ENCODE measurements around the gene PID1.
"Not testable (repeated sequence)": the region's sequence is repeated elsewhere in the genome, so short reads cannot be mapped to it uniquely, and the experiment has no call there.

The PID1 gene

GRCh38 chr2:229206548-229206947 lies 64.5 kb downstream of the PID1 start:
- DNase-seq: no peak

- no peak for DNase-seq
These were observed 65.4 kb downstream of the PID1 start for GRCh38 chr2:229205704-229206103.

DNA sequence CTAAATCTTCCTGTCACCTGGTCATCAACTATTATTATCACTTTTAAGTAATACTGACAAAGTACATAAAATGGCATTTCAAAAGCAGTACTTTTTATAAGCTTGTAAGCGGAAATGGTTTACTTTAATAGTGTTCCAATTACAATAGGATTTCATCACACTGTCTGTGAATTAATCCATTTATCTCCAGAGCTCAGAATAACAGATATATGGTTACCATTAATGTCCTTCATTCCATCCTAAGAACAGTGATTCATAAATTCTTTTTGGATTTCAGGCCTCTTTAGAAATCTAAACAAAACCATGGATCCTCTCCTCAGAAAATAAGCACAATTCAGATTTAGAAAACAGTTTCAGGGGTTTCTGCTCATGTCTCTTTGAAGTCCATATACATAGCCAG lies 68.4 kb downstream of the PID1 start:
- DNase-seq: no peak

GRCh38 chr2:229201521-229201920 lies 69.6 kb downstream of the PID1 start:
- no peak for DNase-seq

DNA sequence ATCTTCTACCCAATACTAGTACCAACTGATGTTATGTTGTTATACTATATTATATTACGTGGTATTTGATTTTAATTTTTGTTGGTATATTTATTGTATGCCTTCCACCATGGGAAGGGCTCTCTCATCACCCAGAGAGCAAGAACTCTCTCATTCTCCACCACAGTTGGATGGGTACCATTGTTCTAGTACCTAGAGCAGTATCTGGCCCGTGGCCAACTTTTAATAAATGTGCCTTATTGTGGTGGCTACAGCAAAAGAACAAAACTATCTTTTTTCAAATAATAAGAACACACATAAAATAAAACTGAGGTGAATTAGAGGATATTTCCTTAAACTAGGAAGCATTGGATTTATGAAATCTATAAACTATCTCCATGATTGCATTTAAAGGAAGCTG lies 71.8 kb downstream of the PID1 start:
- no peak for DNase-seq

DNA sequence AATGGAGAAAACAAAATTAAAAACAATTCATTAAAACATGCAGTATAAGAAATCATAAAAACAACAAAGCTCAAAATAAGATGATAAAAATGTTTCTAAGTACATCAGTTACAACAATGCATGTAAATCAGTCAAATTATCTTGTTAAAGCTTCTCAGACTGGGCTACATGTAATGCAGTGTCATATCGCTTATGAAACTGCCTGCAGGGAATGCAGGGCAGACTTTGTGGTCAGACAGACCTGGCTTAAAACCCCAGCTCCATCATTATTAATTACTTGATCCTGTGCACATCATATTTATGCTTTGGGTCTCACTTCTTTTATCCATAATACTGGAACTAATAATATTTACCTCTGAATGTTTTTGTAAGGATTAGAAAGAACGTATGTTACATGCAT lies 74.6 kb downstream of the PID1 start:
- no peak for DNase-seq

DNA sequence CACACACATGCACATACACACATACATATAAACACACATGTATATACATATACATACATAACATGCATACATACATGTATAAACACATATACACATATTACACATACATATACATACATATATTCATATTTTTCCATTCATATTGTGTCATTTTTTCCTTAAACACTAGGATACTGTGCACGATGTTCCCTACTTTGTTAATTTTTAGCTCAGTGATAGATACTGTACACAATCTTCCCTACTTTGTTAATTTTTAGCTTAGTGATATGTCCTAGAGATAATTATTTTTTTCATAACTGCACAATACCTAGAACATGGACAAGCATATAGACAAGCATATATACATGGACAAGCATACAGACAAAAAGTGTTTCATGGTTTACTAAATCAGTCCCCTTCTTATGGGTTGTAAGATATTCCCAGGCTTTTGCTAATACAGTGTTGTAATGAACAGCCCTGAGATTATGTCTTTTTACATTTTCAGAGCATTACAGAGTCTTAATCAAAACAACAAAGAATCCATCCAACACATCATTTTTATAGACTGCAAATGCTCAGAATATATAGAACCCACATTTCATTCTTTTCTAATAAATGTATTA lies 75.6 kb downstream of the PID1 start:
- no peak for DNase-seq

DNA sequence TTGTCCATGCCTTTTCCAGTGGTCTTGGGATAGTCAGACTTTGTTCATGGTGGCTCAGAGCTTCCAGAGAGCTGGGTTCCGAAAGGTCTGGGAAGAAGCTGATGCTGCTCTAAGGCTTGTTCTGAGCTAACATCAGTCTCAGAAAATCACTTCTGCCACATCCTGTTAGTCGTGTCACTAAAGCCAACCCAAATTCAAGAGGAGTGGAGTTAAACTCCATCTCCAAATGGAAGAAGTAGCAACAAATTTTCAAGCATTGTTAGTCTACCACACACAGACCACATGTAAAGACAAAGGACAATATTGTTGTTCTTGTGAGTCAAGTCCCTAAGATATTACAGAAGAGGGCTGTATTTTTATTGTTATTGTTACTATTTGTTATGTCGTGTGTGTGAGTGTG lies 77.8 kb downstream of the PID1 start:
- no peak for DNase-seq

DNA sequence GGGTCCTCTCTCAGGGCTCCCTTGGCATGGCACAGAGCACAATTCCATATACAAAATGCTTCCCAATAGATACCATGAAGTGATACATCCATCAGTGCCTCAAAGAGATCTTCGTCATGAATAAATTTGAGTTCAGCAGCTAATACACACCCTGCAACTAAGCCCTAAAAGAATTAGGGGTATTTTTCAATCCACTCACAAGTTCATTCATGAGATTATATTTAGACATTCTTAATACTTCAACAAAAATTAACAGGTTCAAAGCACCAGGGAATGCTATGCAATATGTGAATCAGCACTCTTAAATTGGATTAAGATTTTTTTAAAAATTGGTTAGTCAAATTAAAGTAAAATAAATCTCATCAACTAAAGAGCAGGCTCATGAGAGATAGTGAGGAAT lies 79.7 kb downstream of the PID1 start:
- DNase-seq: no peak

- not testable (repeated sequence) for DNase-seq
These were observed 84.0 kb downstream of the PID1 start for GRCh38 chr2:229187123-229187522.

- no peak for DNase-seq
These were observed 89.4 kb downstream of the PID1 start for GRCh38 chr2:229181641-229182040.

DNA sequence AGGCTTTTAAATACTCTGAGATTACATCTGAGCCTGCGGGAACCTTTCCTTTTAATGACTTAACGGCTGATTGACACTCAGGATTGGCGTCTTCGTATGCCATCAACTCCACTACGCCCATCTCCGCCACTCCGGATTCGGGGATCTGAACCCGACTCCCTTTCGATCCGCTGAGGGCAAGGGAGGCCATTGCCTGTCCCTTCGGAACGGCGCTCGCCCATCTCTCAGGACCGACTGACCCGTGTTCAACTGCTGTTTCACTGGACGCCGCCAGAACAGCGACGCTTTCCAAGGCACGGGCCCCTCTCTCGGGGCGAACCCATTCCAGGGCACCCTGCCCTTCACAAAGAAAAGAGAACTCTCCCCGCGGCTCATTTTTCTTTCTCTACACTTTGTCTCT lies 90.4 kb downstream of the PID1 start:
- DNase-seq: no peak

- peak; percentile 24 for DNase-seq
These were observed 91.5 kb downstream of the PID1 start for GRCh38 chr2:229179628-229180027.

DNA sequence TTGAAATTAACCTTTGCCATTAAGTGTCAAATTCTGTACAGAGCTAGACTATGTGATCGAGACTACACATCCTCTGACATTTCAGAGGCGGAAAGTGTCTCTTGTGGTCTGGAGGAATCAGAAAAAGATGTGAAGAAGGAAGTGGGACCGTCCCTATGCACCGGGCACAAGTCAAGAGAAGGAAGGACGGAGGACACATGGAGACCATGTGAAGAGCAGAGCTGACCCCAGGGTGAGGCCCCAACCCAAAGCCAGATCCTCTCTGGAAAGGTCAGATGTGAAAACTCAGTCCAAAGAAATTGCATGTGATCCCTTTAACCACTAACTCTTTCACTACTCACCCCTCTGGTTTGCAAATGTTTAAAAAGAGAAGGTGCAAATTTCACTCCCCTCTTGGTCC lies 92.4 kb downstream of the PID1 start:
- no peak for DNase-seq

DNA sequence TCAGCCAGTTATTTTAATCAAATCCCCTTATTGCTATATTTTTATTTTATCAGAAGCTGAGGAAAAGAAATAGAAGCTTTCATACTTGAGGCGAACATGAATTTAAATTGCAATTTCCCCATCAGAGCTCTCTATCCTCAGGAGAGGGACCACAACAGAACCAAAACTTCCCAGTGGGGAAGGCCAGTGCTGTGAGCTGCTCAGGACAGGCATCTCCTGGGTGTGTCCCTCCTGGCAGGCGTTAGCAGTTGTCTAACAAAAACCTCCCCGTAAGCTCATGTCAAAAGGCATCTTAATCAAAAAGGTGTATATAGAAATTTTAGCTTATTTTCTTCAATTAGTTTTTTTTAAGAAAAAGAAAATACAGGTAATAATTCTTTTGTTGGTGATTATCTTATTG lies 93.0 kb downstream of the PID1 start:
- no peak for DNase-seq

GRCh38 chr2:229176136-229176535 lies 95.0 kb downstream of the PID1 start:
- DNase-seq: peak; percentile 26

DNA sequence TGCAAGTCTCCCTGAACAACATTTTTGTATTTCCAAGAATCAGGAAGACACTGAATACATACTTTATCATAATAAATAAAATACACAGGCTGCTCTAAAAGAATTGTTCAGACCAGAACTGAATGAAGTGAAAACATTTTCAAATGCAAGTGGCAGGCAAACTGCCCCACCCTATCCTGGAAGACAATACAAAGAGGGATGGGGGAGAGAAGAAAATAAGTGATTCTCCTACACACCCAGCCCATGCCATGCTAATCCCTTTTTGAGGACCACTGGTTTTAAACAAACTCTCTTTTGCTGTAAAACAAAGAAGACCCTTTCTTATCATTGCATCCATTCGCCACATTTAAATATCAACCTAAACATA lies 95.6 kb downstream of the PID1 start:
- DNase-seq: no peak

DNA sequence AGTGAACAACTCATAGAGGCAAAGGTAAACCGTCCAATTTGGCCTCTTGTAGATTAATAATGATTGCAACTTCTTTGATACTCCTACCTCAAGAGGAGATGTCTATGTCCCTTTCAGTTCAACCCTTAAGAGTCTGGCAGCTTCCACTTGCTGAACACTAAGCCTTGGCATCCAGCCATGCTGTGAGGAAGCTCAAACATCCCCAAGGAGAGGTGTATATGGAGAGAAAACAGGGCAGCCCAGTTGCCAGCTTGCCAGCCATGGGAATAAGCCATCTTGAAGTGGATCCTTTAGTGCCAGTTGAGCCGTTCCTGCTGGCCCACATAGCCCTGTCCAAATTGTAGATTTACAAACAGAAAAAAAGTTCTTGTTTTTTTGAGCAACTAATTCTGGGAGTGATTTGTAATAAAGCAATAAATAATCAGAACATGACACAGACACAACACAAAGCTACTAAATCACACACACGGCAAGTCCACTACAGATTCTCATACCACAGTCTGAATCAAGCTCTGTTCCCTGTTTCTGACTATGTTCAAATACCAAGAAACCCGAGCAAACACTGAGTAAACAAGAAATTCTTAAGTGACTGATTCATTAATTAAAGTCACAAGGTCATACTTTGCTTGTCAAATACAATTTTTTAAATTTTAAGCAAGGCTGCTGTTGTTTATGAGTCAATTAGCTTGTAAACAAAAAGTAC lies 96.1 kb downstream of the PID1 start:
- DNase-seq: no peak

DNA sequence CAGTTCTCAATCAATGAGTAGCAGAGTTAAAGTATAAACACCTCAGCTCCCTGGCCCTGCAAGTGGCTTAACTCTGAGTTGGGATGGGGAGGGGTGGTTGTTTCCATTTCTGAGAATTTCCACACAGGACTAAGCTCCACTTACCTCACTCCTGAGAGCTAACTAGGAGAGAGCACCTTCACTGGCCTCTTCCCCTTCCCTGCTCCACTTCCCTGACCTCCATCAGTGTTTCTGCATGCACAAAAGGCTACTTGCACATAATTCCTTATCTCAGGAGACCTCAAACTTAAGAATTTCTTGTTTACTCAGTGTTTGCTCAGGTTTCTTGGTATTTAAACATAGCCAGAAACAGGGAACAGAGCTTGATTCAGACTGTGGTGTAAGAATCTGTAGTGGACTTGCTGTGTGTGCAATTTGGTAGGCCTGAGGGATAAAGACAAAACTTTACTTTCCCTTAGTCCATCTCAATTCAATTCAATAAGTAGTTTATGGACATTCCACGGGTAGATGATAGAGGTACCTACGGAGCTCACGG lies 97.2 kb downstream of the PID1 start:
- no peak for DNase-seq

DNA sequence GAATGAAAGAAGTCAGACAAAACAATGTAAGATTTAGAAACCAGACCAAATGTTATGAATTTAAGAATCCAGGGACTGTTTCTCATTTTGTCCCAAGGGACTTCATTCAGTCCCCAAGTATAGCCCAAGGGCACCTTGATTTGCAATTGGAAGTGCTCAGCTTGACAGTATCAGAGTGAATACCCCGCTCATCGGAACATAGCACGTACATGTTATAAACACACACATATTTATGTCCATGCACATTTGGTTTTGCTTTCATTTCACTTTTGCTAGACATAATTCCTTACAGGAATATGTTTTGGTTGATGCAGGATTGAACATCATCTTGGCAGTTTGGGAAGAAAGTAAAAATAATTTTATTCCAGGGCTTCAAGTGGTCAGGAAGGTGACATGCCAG lies 100.2 kb downstream of the PID1 start:
- DNase-seq: no peak

GRCh38 chr2:229170171-229170570 lies 100.9 kb downstream of the PID1 start:
- DNase-seq: no peak

DNA sequence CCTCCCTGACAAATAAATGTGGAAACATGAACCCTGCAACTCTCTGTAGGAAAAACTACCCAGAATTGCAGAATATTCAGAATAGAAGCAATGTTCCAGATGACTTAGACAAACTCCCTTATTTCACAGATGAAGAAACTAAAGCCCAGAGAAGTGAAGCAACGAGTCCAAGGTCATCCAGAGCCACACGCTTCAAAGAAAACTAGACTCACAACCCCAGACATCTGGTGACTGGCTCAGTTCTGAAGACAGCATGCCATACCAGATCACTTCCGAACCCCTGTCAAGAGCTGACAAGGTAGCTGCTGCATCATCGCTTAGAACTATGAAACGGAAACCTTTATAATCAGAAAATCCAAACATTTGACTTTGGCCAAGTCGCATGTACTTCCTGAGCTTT lies 101.3 kb downstream of the PID1 start:
- DNase-seq: no peak

DNA sequence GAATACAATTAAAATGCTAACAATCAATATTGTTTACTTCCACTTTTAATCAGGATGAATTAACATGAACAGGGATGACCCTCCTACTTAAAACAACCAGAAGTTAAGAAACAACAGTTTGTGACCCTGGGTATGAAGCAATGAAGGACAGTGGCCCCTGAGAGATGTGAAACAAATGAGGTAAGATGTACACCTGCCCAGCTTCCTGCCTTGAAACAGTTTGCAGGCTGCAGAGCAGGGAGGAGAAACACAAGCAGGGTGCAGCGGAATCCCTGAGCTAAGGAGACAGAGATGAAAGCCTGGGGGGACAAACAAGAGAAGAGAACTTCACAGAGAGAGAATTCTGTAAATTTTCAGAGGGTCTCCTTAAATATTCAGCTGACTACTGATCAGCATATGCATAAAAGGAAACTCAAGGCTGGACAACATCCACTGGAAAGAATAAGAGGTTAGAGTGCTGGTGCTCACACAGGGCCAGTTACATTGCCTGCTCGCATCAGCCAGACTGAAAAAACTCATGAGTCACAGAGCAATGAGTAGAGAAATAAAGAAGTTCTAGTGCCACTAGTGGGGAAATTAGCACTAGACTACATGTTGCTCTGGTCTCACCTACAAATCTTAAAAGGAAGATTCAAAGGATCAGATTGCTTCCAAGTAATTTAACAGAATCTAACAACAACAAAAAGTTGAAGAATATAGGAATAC lies 106.4 kb downstream of the PID1 start:
- DNase-seq: peak; percentile 37

- no peak for DNase-seq
These were observed 107.2 kb downstream of the PID1 start for GRCh38 chr2:229163893-229164292.

All from NCI-H146 (cell line).